Esophagus (tissue), 2 donors: Measurements from ENCODE around the gene FBXO34. TPM values are rescaled to one million over a fixed set of nuclear protein-coding genes. Genes with fewer than 3 reads are reported as not detected.
"Not testable (repeated sequence)": the region's sequence is repeated elsewhere in the genome, so short reads cannot be mapped to it uniquely, and the experiment has no call there.

Source experiments
- H3K27ac ChIP-seq, 2 donors: one replicate each; pipeline ENCODE4 v1.5.1; 2013; ENCODE audit warnings: low read depth in 2 of 2, mild to moderate bottlenecking in 2 of 2, inconsistent platforms in 1 of 2, low read length in 1 of 2, moderate library complexity in 1 of 2
- H3K27me3 ChIP-seq, 2 donors: one replicate each; pipeline ENCODE4 v1.6.1; 2013; ENCODE audit warnings: low read length in 2 of 2, control low read depth in 1 of 2, mild to moderate bottlenecking in 1 of 2; ENCODE audit not compliant: insufficient read depth in 2 of 2, control insufficient read depth in 1 of 2
- H3K36me3 ChIP-seq, 2 donors: one replicate each; pipeline ENCODE4 v1.6.1; 2013; ENCODE audit warnings: low read length in 1 of 2; ENCODE audit not compliant: control insufficient read depth in 2 of 2, insufficient read depth in 2 of 2
- H3K4me1 ChIP-seq, 2 donors: one replicate each; pipeline ENCODE4 v1.6.1; 2013; ENCODE audit warnings: low read length in 1 of 2; ENCODE audit not compliant: control insufficient read depth in 2 of 2, insufficient read depth in 2 of 2
- H3K4me3 ChIP-seq, 2 donors: one replicate each; pipeline ENCODE4 v1.5.1; 2013; ENCODE audit warnings: low read length in 2 of 2, mild to moderate bottlenecking in 2 of 2, low read depth in 1 of 2, moderate library complexity in 1 of 2
- H3K9me3 ChIP-seq, 2 donors: one replicate each; pipeline ENCODE4 v1.6.1; 2013; ENCODE audit warnings: mild to moderate bottlenecking in 2 of 2, low read depth in 1 of 2, low read length in 1 of 2, moderate library complexity in 1 of 2; ENCODE audit not compliant: control insufficient read depth in 2 of 2, insufficient read depth in 1 of 2
- WGBS, 2 donors: extraction: QIAGEN DNeasy Blood & Tissue Kit; methylation state at CpG; one replicate each; pipeline ENCODE4 v1.1.7; 2013; 5-methylcytosine and 5-hydroxymethylcytosine counted together
- polyA plus RNA-seq, 2 donors: library from polyadenylated mRNA; stranded (reverse); fragments of 200-250 nt; gene quantifications; one replicate each; pipeline ENCODE4 v1.2.3, GENCODE V29; 2013
- donor health status: healthy with polysubstance abuse.
- donor health status: Bipolar disorder and iron deficiency.

The FBXO34 gene
- polyA plus RNA-seq, 2 donors = 24.3 to 36.8 TPM

GRCh38 chr14:55333711-55334485 is 62.7 kb downstream of the FBXO34 start:
- Histone ChIP-seq H3K27me3 (no peaks in the 10 kb centered on the region), H3K9me3 (no peaks in the 10 kb centered on the region), H3K36me3 (no peaks in the 10 kb centered on the region), H3K27ac (peak overlapping the region; percentile 25 to 74), H3K4me3 (no peak overlapping the region), H3K4me1 (peaks cover 0 to 3% of the 10 kb centered on the region in 2 donors)
- 38 to 54% methylated on average over 4 of the region's 4 CpGs for WGBS, 2 donors

- no peaks in the 10 kb centered on the region for H3K27me3 ChIP-seq
- no peaks in the 10 kb centered on the region for H3K9me3 ChIP-seq
- peaks cover 3 to 9% of the 10 kb centered on the region in 2 donors for H3K4me1 ChIP-seq
- WGBS, 2 donors = 34 to 47% methylated on average over 2 of the region's 2 CpGs
- no peaks in the 10 kb centered on the region for H3K36me3 ChIP-seq
- peak overlapping the region; percentile 22 to 36 for H3K27ac ChIP-seq
- no peak overlapping the region for H3K4me3 ChIP-seq
These were observed 64.9 kb downstream of the FBXO34 start for GRCh38 chr14:55336162-55336561.

- no peak overlapping the region for H3K27ac ChIP-seq
- no peaks in the 10 kb centered on the region for H3K9me3 ChIP-seq
These were observed 65.5 kb downstream of the FBXO34 start for GRCh38 chr14:55336691-55337090.

GRCh38 chr14:55339770-55340169 is 68.5 kb downstream of the FBXO34 start:
- Histone ChIP-seq H3K4me3 (no peak overlapping the region), H3K4me1 (peaks cover 3 to 8% of the 10 kb centered on the region in 2 donors), H3K36me3 (no peaks in the 10 kb centered on the region), H3K27ac (peak overlapping the region; percentile 31 to 35), H3K27me3 (no peaks in the 10 kb centered on the region), H3K9me3 (no peaks in the 10 kb centered on the region)
- 47 to 48% methylated on average over 2 of the region's 2 CpGs for WGBS, 2 donors

More at GRCh38 chr14:55336691-55337090, 65.5 kb downstream of the FBXO34 start:
- Histone ChIP-seq H3K27me3 (no peaks in the 10 kb centered on the region), H3K4me1 (peaks cover 3 to 9% of the 10 kb centered on the region in 2 donors), H3K4me3 (no peak overlapping the region), H3K36me3 (no peaks in the 10 kb centered on the region)
- WGBS, 2 donors = 80 to 82% methylated on average over 3 of the region's 3 CpGs

- H3K27me3 ChIP-seq = no peaks in the 10 kb centered on the region
- WGBS, 2 donors = 86 to 99% methylated on average over 3 of the region's 3 CpGs
- no peak overlapping the region for H3K4me3 ChIP-seq
- H3K27ac ChIP-seq = no peak overlapping the region
- H3K36me3 ChIP-seq = no peaks in the 10 kb centered on the region
- H3K9me3 ChIP-seq = no peaks in the 10 kb centered on the region
- peaks cover 3 to 8% of the 10 kb centered on the region in 2 donors for H3K4me1 ChIP-seq
These were observed 69.3 kb downstream of the FBXO34 start for GRCh38 chr14:55340482-55340881.

GRCh38 chr14:55341781-55342180 is 70.6 kb downstream of the FBXO34 start:
- H3K4me1 ChIP-seq = peaks cover 3 to 8% of the 10 kb centered on the region in 2 donors

GRCh38 chr14:55344582-55345163 is 73.5 kb downstream of the FBXO34 start:
- H3K36me3 ChIP-seq, H3K27ac ChIP-seq, H3K4me1 ChIP-seq, H3K4me3 ChIP-seq, H3K27me3 ChIP-seq, H3K9me3 ChIP-seq: not testable (repeated sequence)
- 59 to 79% methylated on average over 6 of the region's 6 CpGs for WGBS, 2 donors

More at GRCh38 chr14:55341781-55342180, 70.6 kb downstream of the FBXO34 start:
- WGBS, 2 donors = 86 to 87% methylated on average over 2 of the region's 2 CpGs
- Histone ChIP-seq H3K4me3 (no peak overlapping the region), H3K36me3 (no peaks in the 10 kb centered on the region), H3K27me3 (no peaks in the 10 kb centered on the region), H3K27ac (no peak overlapping the region), H3K9me3 (no peaks in the 10 kb centered on the region)

GRCh38 chr14:55347040-55347439 is 75.8 kb downstream of the FBXO34 start:
- Histone ChIP-seq H3K36me3 (peaks cover 0 to 13% of the 10 kb centered on the region in 2 donors), H3K27ac (no peak overlapping the region), H3K27me3 (no peaks in the 10 kb centered on the region), H3K4me1 (no peaks in the 10 kb centered on the region), H3K4me3 (no peak overlapping the region), H3K9me3 (no peaks in the 10 kb centered on the region)
- WGBS, 2 donors = 93 to 99% methylated on average over 1 of the region's 1 CpG

- Histone ChIP-seq H3K4me3 (no peak overlapping the region), H3K27me3 (no peaks in the 10 kb centered on the region), H3K9me3 (no peaks in the 10 kb centered on the region), H3K36me3 (peaks cover 0 to 16% of the 10 kb centered on the region in 2 donors), H3K4me1 (no peaks in the 10 kb centered on the region), H3K27ac (no peak overlapping the region)
- WGBS, 2 donors = 75 to 85% methylated on average over 3 of the region's 3 CpGs
These were observed 76.5 kb downstream of the FBXO34 start for GRCh38 chr14:55347748-55348147.
